ENCODE measurements around the gene TOLLIP.

DNA sequence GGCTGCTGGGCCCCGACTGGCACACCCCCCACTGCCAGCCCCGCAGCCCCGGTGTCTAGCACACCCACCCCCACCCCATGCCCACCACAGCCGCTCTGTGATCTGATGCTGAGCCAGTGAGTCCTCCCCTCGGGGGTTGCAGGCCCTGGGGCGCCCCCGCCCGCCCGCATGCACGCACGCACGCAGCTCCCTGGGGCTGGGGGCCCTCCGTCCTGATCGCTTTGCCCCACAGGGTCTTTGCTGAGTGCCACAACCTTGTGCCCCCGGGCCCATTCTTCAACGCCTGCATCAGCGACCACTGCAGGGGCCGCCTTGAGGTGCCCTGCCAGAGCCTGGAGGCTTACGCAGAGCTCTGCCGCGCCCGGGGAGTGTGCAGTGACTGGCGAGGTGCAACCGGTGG, 54.3 kb downstream of the TOLLIP start:
- no peak for TF ChIP-seq POLR2A (IDR thresholded peaks at IDR 0.05)
- TF ChIP-seq, protein P1, sequence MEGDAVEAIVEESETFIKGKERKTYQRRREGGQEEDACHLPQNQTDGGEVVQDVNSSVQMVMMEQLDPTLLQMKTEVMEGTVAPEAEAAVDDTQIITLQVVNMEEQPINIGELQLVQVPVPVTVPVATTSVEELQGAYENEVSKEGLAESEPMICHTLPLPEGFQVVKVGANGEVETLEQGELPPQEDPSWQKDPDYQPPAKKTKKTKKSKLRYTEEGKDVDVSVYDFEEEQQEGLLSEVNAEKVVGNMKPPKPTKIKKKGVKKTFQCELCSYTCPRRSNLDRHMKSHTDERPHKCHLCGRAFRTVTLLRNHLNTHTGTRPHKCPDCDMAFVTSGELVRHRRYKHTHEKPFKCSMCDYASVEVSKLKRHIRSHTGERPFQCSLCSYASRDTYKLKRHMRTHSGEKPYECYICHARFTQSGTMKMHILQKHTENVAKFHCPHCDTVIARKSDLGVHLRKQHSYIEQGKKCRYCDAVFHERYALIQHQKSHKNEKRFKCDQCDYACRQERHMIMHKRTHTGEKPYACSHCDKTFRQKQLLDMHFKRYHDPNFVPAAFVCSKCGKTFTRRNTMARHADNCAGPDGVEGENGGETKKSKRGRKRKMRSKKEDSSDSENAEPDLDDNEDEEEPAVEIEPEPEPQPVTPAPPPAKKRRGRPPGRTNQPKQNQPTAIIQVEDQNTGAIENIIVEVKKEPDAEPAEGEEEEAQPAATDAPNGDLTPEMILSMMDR (IDR thresholded peaks at IDR 0.05): no peak

All from right lobe of liver (tissue), 4 donors.